GM04503 (cell line): Measurements from ENCODE around the gene ZIC4.

Experiments
- DNase-seq: peaks from one replicate; pipeline ENCODE4 v3.0.0-alpha.2; 2012; ENCODE audit warnings: low read depth

ZIC4 gene

DNA sequence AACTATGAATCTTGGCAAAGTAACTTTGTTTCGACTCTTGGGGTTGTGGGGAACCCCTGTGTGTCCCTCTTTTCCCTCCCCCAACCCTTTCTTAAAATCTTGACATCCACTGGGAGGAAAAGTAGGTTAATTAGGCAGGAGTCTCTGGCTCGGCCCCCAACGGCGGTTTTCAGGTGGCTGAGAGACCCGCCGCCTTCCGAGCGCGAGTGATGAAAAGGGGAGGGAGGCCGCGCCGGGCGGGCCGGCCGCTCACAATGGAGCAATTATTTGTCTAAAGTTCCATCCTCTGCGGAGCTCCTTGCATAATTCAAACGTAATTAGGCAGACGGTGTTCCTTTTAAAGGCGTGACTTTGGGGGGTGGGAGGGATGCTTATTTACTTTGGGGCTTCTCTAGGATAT is 51.7 kb downstream of the ZIC4 start:
- no peak for DNase-seq

- no peak for DNase-seq
Measured at GRCh38 chr3:147351301-147351700, 55.0 kb downstream of the ZIC4 start.

DNA sequence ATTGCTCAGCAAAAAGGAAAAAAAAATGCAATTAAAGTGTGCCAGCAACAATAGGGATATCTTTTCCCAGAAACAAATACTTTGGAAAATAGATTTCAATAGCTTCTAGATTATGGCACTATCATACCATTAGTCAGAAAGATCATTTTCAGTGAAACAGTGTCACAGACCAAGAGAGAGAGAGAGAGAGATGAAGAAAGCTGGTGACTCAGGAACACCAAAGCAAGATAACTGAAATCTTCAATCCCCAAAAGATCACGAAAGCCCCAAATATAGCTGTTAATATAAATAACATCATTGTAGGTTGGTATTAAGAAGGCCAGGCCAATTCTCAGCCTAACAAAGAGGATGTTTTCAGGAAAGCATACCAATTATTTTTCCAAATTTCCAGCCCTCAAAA is 57.4 kb downstream of the ZIC4 start:
- no peak for DNase-seq

DNA sequence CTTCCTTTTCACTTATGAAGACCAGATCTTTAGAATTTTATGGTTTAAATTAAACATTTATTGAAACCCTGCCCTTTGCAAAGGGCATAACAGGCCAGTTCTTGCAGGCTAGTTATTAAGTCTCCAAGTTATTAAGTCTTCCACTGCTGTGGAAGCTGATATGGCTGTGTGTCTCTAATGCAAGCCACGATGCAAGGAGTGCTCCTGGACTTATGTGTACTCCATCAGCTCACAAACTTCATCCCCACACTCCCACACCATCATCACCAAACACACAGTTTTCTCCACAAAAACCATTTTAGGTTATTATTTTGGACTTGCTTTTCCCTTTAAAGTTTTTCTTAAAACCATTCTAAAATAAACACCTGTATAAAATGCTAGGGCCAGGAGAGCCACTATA is 62.4 kb downstream of the ZIC4 start:
- DNase-seq = no peak

DNA sequence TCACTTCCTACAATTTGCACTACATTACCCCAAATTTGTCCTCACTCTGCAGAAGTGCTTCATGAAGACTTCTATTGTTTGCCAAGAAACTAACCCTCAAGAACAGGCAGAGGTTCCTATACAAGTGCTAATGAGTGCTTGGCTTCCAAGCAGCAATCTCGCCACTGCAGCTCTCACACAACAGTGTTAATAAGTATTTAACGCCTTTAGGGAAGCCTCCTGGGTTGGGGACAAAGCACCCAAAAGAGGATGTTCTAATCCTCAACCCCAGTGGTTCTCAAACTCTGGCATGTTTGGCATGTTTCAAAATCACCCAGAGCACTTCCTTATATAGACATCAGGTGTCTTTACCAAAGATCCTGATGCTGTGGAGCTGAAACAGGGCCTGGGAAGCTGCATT is 64.6 kb downstream of the ZIC4 start:
- no peak for DNase-seq

GRCh38 chr3:147336543-147337278 is 69.6 kb downstream of the ZIC4 start:
- no peak for DNase-seq
